Smooth muscle cell (in vitro differentiated cells): ENCODE measurements around the gene RASD2. TPM values are rescaled to one million over a fixed set of nuclear protein-coding genes. Genes with fewer than 3 reads are reported as not detected.

Experiments
- DNase-seq: peaks from one replicate; lab custom pipeline; 2025; ENCODE audit not compliant: unreplicated experiment; lab: John Stamatoyannopoulos, UW
- H2AFZ ChIP-seq: fragments of 200-600 bp; sonication (generic); 2 replicates; pipeline ENCODE4 v1.6.0; 2016; ENCODE audit warnings: antibody characterized with exemption, low read depth, mild to moderate bottlenecking
- H3F3A ChIP-seq: fragments of 200-600 bp; sonication (generic); 2 replicates; pipeline ENCODE4 v1.6.0; 2017; ENCODE audit warnings: antibody characterized with exemption, low read depth
- H3K27ac ChIP-seq: fragments of 200-600 bp; sonication (generic); 2 replicates; pipeline ENCODE4 v1.5.1; 2016; ENCODE audit warnings: low read depth, mild to moderate bottlenecking
- H3K27me3 ChIP-seq: fragments of 200-600 bp; sonication (generic); 2 replicates; pipeline ENCODE4 v1.6.1; 2016; ENCODE audit warnings: low read depth, mild to moderate bottlenecking
- H3K36me3 ChIP-seq: fragments of 200-600 bp; sonication (generic); 2 replicates; pipeline ENCODE4 v1.5.1; 2016; ENCODE audit warnings: low read depth
- H3K4me1 ChIP-seq: fragments of 200-600 bp; sonication (generic); 2 replicates; pipeline ENCODE4 v1.5.1; 2016; ENCODE audit warnings: low read depth
- H3K4me2 ChIP-seq: fragments of 200-600 bp; sonication (generic); 2 replicates; pipeline ENCODE4 v1.6.0; 2016; ENCODE audit warnings: mild to moderate bottlenecking
- H3K4me3 ChIP-seq: fragments of 200-600 bp; sonication (generic); 2 replicates; pipeline ENCODE4 v1.5.1; 2016; ENCODE audit warnings: mild to moderate bottlenecking
- H3K79me2 ChIP-seq: fragments of 200-600 bp; sonication (generic); 2 replicates; pipeline ENCODE4 v1.6.0; 2016; ENCODE audit warnings: low read depth, mild to moderate bottlenecking
- H3K9ac ChIP-seq: fragments of 200-600 bp; sonication (generic); 2 replicates; pipeline ENCODE4 v1.6.0; 2016; ENCODE audit warnings: low read depth
- H3K9me3 ChIP-seq: fragments of 200-600 bp; sonication (generic); replicated peaks from 2 replicates; pipeline ENCODE4 v1.5.1; 2016; ENCODE audit warnings: low read depth
- H4K20me1 ChIP-seq: fragments of 200-600 bp; sonication (generic); 2 replicates; pipeline ENCODE4 v1.6.0; 2016; ENCODE audit warnings: low read depth
- CTCF ChIP-seq: fragments of 200-600 bp; sonication (generic); IDR thresholded peaks from 2 replicates; pipeline ENCODE4 v1.5.1; 2017; ENCODE audit warnings: borderline replicate concordance, mild to moderate bottlenecking, antibody characterized with exemption; ENCODE audit not compliant: insufficient read depth, poor library complexity, severe bottlenecking
- WGBS: methylation state at CpG from one replicate; pipeline ENCODE4 v1.1.7; 2016; ENCODE audit warnings: low lambda C conversion rate; 5-methylcytosine and 5-hydroxymethylcytosine counted together
- polyA plus RNA-seq: library from polyadenylated mRNA; unstranded; fragments of >200 nt; fragmentation: Nextera tagmentation; extraction: Ambion mirVana; gene quantifications from 2 replicates; pipeline ENCODE4 v1.2.1, GENCODE V29; 2016
- total RNA-seq: library from RNA; depleted of rRNA; stranded (reverse); fragments of >200 nt; gene quantifications from 2 replicates; pipeline ENCODE4 v1.2.3, GENCODE V29; 2014

Gene RASD2
- total and polyA plus RNA-seq, 2 experiments from 2014 or later = 0.27 TPM; not detected in 1

GRCh38 chr22:35516723-35517122, 23.9 kb upstream of the RASD2 start:
- no peak overlapping the region for H3K4me3 ChIP-seq
- no peaks in the 10 kb centered on the region for H3K79me2 ChIP-seq
- DNase-seq = no peak
- no peaks in the 10 kb centered on the region for H3K36me3 ChIP-seq
- no peak overlapping the region for H3K27ac ChIP-seq
- H3K9me3 ChIP-seq = no peaks in the 10 kb centered on the region
- H2AFZ ChIP-seq = no peak overlapping the region
- H3K4me2 ChIP-seq = no peak overlapping the region
- no peaks in the 10 kb centered on the region for H3F3A ChIP-seq
- TF ChIP-seq CTCF = no peak
- H3K4me1 ChIP-seq = peaks cover 5% of the 10 kb centered on the region
- peaks cover 9% of the 10 kb centered on the region for H3K27me3 ChIP-seq
- H4K20me1 ChIP-seq = no peaks in the 10 kb centered on the region
- 89% methylated on average over 9 of the region's 9 CpGs for WGBS
- no peak overlapping the region for H3K9ac ChIP-seq

- Histone ChIP-seq H3K9me3 (no peaks in the 10 kb centered on the region), H3K4me3 (no peak overlapping the region), H3K4me2 (no peak overlapping the region), H3F3A (no peaks in the 10 kb centered on the region), H3K27me3 (peaks cover 13% of the 10 kb centered on the region), H3K79me2 (no peaks in the 10 kb centered on the region), H3K9ac (no peak overlapping the region), H3K27ac (no peak overlapping the region), H3K36me3 (no peaks in the 10 kb centered on the region), H3K4me1 (peaks cover 5% of the 10 kb centered on the region), H4K20me1 (no peaks in the 10 kb centered on the region), H2AFZ (no peak overlapping the region)
- 79% methylated on average over 6 of the region's 6 CpGs for WGBS
- no peak for TF ChIP-seq CTCF
- DNase-seq = no peak
Measured at GRCh38 chr22:35517207-35517606, 23.4 kb upstream of the RASD2 start.

DNA sequence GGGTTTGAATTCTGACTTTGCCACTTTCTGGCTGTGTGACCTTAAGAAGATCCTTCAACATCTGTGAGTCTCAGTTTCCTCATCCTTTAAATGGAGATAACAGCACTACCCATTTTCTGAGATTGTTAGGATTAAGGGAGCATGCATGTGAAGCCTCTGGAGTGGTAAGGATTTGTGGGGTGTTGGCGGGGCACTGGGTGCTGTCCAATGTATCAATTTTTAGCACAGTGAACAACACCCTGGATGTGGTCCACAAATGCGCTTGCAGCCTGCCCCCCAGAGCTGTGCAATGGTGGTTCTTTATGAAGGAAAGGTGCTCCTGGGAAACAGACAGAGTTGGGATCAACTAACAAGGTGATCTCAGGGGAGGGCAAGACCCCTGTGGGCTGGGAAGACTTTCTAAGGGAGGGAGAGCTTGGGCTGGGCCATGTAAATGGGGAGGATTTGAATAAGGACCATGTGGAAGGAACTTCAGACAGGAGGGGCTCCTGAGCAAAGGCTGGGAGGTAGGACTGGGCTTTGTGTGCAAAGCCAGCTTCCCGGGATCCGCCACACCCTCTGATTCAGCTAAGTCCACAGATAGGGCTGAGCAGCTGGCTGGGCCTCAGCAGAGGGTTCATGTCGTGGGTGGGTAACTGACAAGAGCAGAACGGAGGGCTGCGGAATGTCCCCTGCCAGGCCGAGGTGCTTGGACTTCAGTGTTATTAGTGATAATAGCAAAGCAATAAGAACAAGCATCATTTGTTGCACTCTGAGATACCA, 22.7 kb upstream of the RASD2 start:
- peaks cover 5% of the 10 kb centered on the region for H3K4me1 ChIP-seq
- no peak overlapping the region for H2AFZ ChIP-seq
- no peaks in the 10 kb centered on the region for H3K36me3 ChIP-seq
- WGBS = 47% methylated on average over 8 of the region's 8 CpGs
- H3K9ac ChIP-seq = no peak overlapping the region
- no peak for TF ChIP-seq CTCF
- H3K27ac ChIP-seq = no peak overlapping the region
- peaks cover 20% of the 10 kb centered on the region for H3K27me3 ChIP-seq
- no peaks in the 10 kb centered on the region for H3K79me2 ChIP-seq
- no peak for DNase-seq
- H3F3A ChIP-seq = no peaks in the 10 kb centered on the region
- H3K9me3 ChIP-seq = no peaks in the 10 kb centered on the region
- H3K4me2 ChIP-seq = no peak overlapping the region
- H4K20me1 ChIP-seq = no peaks in the 10 kb centered on the region
- H3K4me3 ChIP-seq = no peak overlapping the region

DNA sequence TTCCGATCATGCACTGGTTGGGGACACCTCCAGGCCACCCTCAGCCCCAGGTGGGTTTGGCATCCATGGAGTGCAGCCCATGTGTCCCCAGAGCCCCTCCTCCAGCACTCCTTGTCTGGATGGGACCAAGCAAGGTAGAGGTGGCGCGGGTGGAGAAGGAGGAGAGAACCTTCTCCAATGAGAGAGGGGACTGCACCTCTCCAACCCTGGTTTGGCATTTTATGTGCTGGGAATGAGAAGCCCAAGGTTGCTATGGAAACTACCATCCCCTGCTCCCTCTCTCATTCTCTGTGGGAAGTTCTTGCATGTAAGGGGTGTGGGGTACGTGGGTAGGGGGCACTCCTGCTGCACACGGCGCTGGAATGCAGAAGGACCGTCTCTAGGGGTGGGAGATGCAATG, 21.8 kb upstream of the RASD2 start:
- H2AFZ ChIP-seq = no peak overlapping the region
- WGBS = 94% methylated on average over 7 of the region's 7 CpGs
- no peaks in the 10 kb centered on the region for H3K79me2 ChIP-seq
- H3F3A ChIP-seq = no peaks in the 10 kb centered on the region
- no peaks in the 10 kb centered on the region for H3K9me3 ChIP-seq
- H4K20me1 ChIP-seq = no peaks in the 10 kb centered on the region
- no peak overlapping the region for H3K27ac ChIP-seq
- H3K9ac ChIP-seq = no peak overlapping the region
- H3K4me2 ChIP-seq = no peak overlapping the region
- H3K27me3 ChIP-seq = peaks cover 20% of the 10 kb centered on the region
- DNase-seq = no peak
- no peak overlapping the region for H3K4me3 ChIP-seq
- H3K36me3 ChIP-seq = no peaks in the 10 kb centered on the region
- no peak for TF ChIP-seq CTCF
- H3K4me1 ChIP-seq = peaks cover 5% of the 10 kb centered on the region
